PC-9 (cell line): ENCODE data around the gene TNP2. TPM values are rescaled to one million over a fixed set of nuclear protein-coding genes. Genes with fewer than 3 reads are reported as not detected.

Experiments used
- BruUV-seq: library from RNA; stranded (reverse); fragments of 400-500 nt; replicated peaks from 2 replicates; lab custom pipeline; 2021; lab: Mats Ljungman, UMichigan
- CTCF ChIA-PET: fragments of 300-600 bp; sonication (Branson Sonifier 250); formaldehyde crosslinking; loops from one replicate; lab custom pipeline; 2022; ENCODE audit warnings: antibody characterized with exemption; lab: Charles Lee
- POLR2A ChIA-PET: fragments of 300-600 bp; sonication (Branson Sonifier 250); formaldehyde crosslinking; loops from one replicate; lab custom pipeline; 2022; ENCODE audit warnings: antibody characterized with exemption; ENCODE audit not compliant: unreplicated experiment; lab: Charles Lee
- DNase-seq, 2 experiments: peaks; one replicate each; pipeline versions ENCODE4 v3.0.0 to v3.0.0-alpha.2; 2015 to 2022; ENCODE audit warnings: mixed read lengths in 1 of 2
- H2AFZ ChIP-seq: fragments of 200-600 bp; sonication (generic); 2 replicates; pipeline ENCODE4 v1.8.1; 2017; ENCODE audit warnings: antibody characterized with exemption
- H3F3A ChIP-seq: fragments of 200-600 bp; sonication (generic); 2 replicates; pipeline ENCODE4 v1.8.1; 2017; ENCODE audit warnings: antibody characterized with exemption, mild to moderate bottlenecking, low read depth; ENCODE audit not compliant: insufficient read depth
- H3K27ac ChIP-seq: fragments of 200-600 bp; sonication (generic); 2 replicates; pipeline ENCODE4 v1.6.1; 2016; ENCODE audit warnings: mixed run types
- H3K27me3 ChIP-seq: fragments of 200-600 bp; sonication (generic); 2 replicates; pipeline ENCODE4 v1.6.1; 2016; ENCODE audit warnings: low read depth, mixed run types; ENCODE audit not compliant: insufficient read depth
- H3K36me3 ChIP-seq: fragments of 200-600 bp; sonication (generic); 2 replicates; pipeline ENCODE4 v1.6.1; 2016; ENCODE audit warnings: low read depth, mixed run types
- H3K4me1 ChIP-seq: fragments of 200-600 bp; sonication (generic); replicated peaks from 2 replicates; pipeline ENCODE4 v1.6.1; 2016; ENCODE audit warnings: mixed run types; ENCODE audit not compliant: insufficient read depth
- H3K4me2 ChIP-seq: fragments of 200-600 bp; sonication (generic); 2 replicates; pipeline ENCODE4 v1.6.1; 2017; ENCODE audit warnings: mixed run types
- H3K4me3 ChIP-seq: fragments of 200-600 bp; sonication (generic); 2 replicates; pipeline ENCODE4 v1.6.1; 2016; ENCODE audit warnings: mixed run types
- H3K79me2 ChIP-seq: fragments of 200-600 bp; sonication (generic); 2 replicates; pipeline ENCODE4 v1.6.1; 2017; ENCODE audit warnings: low read depth, mixed run types
- H3K9me2 ChIP-seq: fragments of 200-600 bp; sonication (generic); 2 replicates; pipeline ENCODE4 v1.8.1; 2017; ENCODE audit warnings: mild to moderate bottlenecking; ENCODE audit not compliant: insufficient read depth
- H3K9me3 ChIP-seq: fragments of 200-600 bp; sonication (generic); 2 replicates; pipeline ENCODE4 v1.8.1; 2016; ENCODE audit warnings: low read depth; ENCODE audit not compliant: insufficient read depth
- H4K20me1 ChIP-seq: fragments of 200-600 bp; sonication (generic); 2 replicates; pipeline ENCODE4 v1.8.1; 2017; ENCODE audit not compliant: insufficient read depth
- EZH2 ChIP-seq: fragments of 200-600 bp; sonication (generic); IDR thresholded peaks from 2 replicates; pipeline ENCODE4 v1.8.0; 2017; ENCODE audit warnings: antibody characterized with exemption, low read depth
- intact Hi-C: fragments of 100-400 bp; cut with micrococcal nuclease; formaldehyde crosslinking; loops from one replicate; pipeline ENCODE4 v1.10.0; 2022; ENCODE audit not compliant: unreplicated experiment
- total RNA-seq: library from RNA; stranded (reverse); gene quantifications from 2 replicates; pipeline ENCODE4 v1.2.3, GENCODE V29; 2021
- TF ChIP-seq, protein P1 (sequence below): fragments of 200-600 bp; sonication (generic); conservative IDR thresholded peaks from 2 replicates; pipeline ENCODE4 v1.6.1; 2017; ENCODE audit warnings: mixed run types, antibody characterized with exemption, mild to moderate bottlenecking, moderate library complexity

Gene TNP2
- total RNA-seq, 1 experiment from 2014 or later, result not detected

DNA sequence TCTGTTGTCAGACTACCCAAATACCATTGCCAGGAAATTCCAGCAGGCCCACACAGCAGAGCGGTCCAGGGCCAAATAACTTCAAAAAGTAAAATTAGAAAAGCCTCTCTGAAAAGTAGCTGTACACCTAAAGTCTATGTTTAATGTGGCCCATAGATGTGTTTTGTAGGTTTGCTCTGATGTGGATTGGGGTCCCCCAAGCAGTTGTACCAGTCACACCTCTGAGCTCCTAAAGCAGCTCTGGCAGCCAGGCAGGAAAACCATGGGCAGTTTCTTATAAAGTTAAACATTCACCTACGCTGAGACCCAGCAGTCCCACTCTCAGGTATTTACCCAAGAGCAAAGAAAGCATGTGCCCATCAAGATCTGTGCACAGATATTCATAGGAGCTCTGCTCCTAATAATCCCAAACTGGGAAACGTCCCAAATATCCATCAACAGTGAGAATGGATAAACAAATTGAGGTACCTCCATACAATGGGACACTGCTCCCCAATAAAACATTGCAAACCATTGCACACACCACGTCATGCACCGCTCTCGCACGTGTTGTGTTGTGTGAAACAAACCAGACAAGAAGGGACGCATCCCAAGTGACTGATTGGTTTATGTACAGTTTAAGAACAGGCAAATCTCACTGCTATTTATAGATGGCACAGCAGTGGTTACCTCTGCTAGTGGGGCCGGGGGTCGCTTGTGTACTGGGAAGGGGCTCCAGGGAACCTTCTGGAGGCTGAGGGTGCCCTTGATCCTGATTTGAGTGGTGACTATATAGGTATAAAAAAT lies 27.8 kb upstream of the TNP2 start:
- ChIA-PET POLR2A (interaction anchor here (0.5 to 0.7 kb wide), 3 partner anchors 20 to 104 kb away, joined by 3 to 4 read pairs (median 3); partner anchors contain the start of gene PRM2), CTCF (interaction anchor here (1.3 kb wide), 1 partner anchor 38 kb away, joined by 4 read pairs; no protein-coding TSS in a partner anchor)
- DNase-seq, result no peak
- Histone ChIP-seq H3K4me1 (no peaks in the 10 kb centered on the region), H3K27me3 (no peaks in the 10 kb centered on the region), H3K79me2 (no peaks in the 10 kb centered on the region), H3K36me3 (no peaks in the 10 kb centered on the region), H3K27ac (no peak overlapping the region), H3K9me3 (no peaks in the 10 kb centered on the region), H4K20me1 (no peaks in the 10 kb centered on the region), H2AFZ (no peak overlapping the region), H3F3A (peaks cover 5% of the 10 kb centered on the region; the same call in 1 of the 2 replicates), H3K4me3 (no peak overlapping the region), H3K4me2 (no peak overlapping the region), H3K9me2 (no peaks in the 10 kb centered on the region)
- TF ChIP-seq EZH2, result no peak
- TF ChIP-seq, protein P1, sequence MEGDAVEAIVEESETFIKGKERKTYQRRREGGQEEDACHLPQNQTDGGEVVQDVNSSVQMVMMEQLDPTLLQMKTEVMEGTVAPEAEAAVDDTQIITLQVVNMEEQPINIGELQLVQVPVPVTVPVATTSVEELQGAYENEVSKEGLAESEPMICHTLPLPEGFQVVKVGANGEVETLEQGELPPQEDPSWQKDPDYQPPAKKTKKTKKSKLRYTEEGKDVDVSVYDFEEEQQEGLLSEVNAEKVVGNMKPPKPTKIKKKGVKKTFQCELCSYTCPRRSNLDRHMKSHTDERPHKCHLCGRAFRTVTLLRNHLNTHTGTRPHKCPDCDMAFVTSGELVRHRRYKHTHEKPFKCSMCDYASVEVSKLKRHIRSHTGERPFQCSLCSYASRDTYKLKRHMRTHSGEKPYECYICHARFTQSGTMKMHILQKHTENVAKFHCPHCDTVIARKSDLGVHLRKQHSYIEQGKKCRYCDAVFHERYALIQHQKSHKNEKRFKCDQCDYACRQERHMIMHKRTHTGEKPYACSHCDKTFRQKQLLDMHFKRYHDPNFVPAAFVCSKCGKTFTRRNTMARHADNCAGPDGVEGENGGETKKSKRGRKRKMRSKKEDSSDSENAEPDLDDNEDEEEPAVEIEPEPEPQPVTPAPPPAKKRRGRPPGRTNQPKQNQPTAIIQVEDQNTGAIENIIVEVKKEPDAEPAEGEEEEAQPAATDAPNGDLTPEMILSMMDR, result no peak
- no TSS peak for BruUV-seq
- intact Hi-C loops, result loop anchor here (5.0 kb wide), 1 partner anchor 40 kb away; the partner anchor contains the start of gene SOCS1

DNA sequence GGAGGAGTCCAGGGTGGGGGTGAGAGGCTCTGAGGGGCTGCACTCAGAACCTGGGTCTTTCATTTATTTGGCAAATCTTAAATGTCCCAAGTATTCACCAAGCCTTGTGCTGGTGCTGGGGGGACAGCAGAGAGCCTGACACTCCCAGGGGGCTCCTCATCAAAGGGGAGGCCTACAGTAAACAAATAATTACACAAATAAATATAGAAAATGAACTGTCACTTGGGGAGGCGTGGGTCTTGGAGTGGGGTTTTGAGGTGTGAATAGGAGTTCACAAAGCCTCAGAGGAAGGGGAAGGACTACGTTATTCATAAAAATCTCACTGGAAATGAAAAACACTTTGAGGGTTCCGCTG lies 27.2 kb upstream of the TNP2 start:
- POLR2A ChIA-PET, result no interaction called here
- CTCF ChIA-PET, result interaction anchor here (1.3 kb wide), 1 partner anchor 37 kb away, joined by 4 read pairs; no protein-coding TSS in a partner anchor

DNA sequence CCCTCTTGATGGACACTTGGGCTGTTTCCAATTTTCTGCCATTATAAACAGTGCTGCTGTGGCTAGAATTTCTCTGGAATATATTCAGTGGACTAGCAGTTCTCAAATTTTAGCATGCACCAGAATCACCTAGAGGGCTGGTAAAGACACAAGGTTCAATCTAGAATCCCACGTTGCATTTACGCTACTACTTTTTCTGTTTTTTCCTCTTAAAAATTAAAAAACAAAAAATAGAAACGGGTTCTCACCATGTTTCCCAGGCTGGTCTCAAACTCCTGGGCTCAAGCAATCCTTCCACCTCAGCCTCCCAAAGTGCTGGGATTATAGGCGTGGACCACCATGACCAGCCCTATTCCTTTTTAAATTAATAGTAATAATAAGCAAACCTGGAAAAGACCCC lies 26.5 kb upstream of the TNP2 start:
- H3K4me2 ChIP-seq, result no peak overlapping the region
- no peak for TF ChIP-seq EZH2
- TF ChIP-seq, protein P1, result no peak
- H3K27me3 ChIP-seq, result no peaks in the 10 kb centered on the region
- no peaks in the 10 kb centered on the region for H4K20me1 ChIP-seq
- DNase-seq, result no peak
- no peak overlapping the region for H3K4me3 ChIP-seq
- no peaks in the 10 kb centered on the region for H3K36me3 ChIP-seq
- ChIA-PET POLR2A (no interaction called here), CTCF (no interaction called here)
- no peaks in the 10 kb centered on the region for H3K9me3 ChIP-seq
- H2AFZ ChIP-seq, result no peak overlapping the region
- no peaks in the 10 kb centered on the region for H3K4me1 ChIP-seq
- no TSS peak for BruUV-seq
- intact Hi-C loops, result loop anchor here (5.0 kb wide), 1 partner anchor 38 kb away; the partner anchor contains the start of gene SOCS1
- peaks cover 5% of the 10 kb centered on the region; the same call in 1 of the 2 replicates for H3F3A ChIP-seq
- H3K79me2 ChIP-seq, result no peaks in the 10 kb centered on the region
- no peak overlapping the region for H3K27ac ChIP-seq
- H3K9me2 ChIP-seq, result no peaks in the 10 kb centered on the region

More for the DNA sequence above, 27.2 kb upstream of the TNP2 start:
- Histone ChIP-seq H3F3A (peaks cover 5% of the 10 kb centered on the region; the same call in 1 of the 2 replicates), H3K4me3 (no peak overlapping the region), H3K9me2 (no peaks in the 10 kb centered on the region), H2AFZ (no peak overlapping the region), H3K4me2 (no peak overlapping the region), H4K20me1 (no peaks in the 10 kb centered on the region), H3K36me3 (no peaks in the 10 kb centered on the region), H3K4me1 (no peaks in the 10 kb centered on the region), H3K27me3 (no peaks in the 10 kb centered on the region), H3K9me3 (no peaks in the 10 kb centered on the region), H3K79me2 (no peaks in the 10 kb centered on the region), H3K27ac (no peak overlapping the region)
- DNase-seq, result no peak
- TF ChIP-seq, protein P1, result no peak
- TF ChIP-seq EZH2, result no peak
- no TSS peak for BruUV-seq
- intact Hi-C loops, result loop anchor here (5.0 kb wide), 1 partner anchor 39 kb away; the partner anchor contains the start of gene SOCS1
